Left lung (tissue), 10 donors: ENCODE measurements around the gene PRIMA1. TPM values are rescaled to one million over a fixed set of nuclear protein-coding genes. Genes with fewer than 3 reads are reported as not detected.

Source experiments
- ATAC-seq: fragments of 200-7000 bp; cut with Tn5 transposase; one replicate; pipeline ENCODE4 v1.9.1; 2020; ENCODE audit warnings: moderate library complexity
- DNase-seq, 4 donors: peaks; one replicate each; pipeline ENCODE4 v3.0.0-alpha.2; 2013 to 2020
- H3K27ac ChIP-seq, 2 donors: fragments of 200-600 bp; sonication (generic) in 1 of 2; one replicate each; pipeline versions ENCODE4 v1.5.0 to v1.8.0; 2020 to 2021
- H3K27me3 ChIP-seq, 2 donors: fragments of 200-600 bp; sonication (generic) in 1 of 2; one replicate each; pipeline versions ENCODE4 v1.5.0 to v1.8.0; 2020 to 2021
- H3K36me3 ChIP-seq, 2 donors: fragments of 200-600 bp; sonication (generic) in 1 of 2; one replicate each; pipeline versions ENCODE4 v1.5.0 to v1.8.0; 2020 to 2021
- H3K4me1 ChIP-seq, 2 donors: fragments of 200-600 bp; one replicate each; pipeline ENCODE4 v1.8.0; 2021
- H3K4me3 ChIP-seq, 2 donors: fragments of 200-600 bp; sonication (generic) in 1 of 2; one replicate each; pipeline versions ENCODE4 v1.5.0 to v1.8.0; 2020 to 2021; ENCODE audit warnings: mild to moderate bottlenecking in 1 of 2
- H3K9me3 ChIP-seq, 2 donors: fragments of 200-600 bp; sonication (generic) in 1 of 2; one replicate each; pipeline versions ENCODE4 v1.5.0 to v1.8.0; 2020 to 2021
- CTCF ChIP-seq, 2 donors: fragments of 200-600 bp; sonication (generic) in 1 of 2; IDR thresholded peaks; one replicate each; pipeline versions ENCODE4 v1.5.0 to v1.8.0; 2021; ENCODE audit warnings: antibody characterized with exemption in 2 of 2
- intact Hi-C, 2 donors: fragments of 100-400 bp; cut with DNase I; formaldehyde crosslinking; loops; one replicate each; pipeline versions ENCODE4 v1.11.2 to v1.14.2; 2022
- polyA plus RNA-seq, 6 donors: library from polyadenylated mRNA; unstranded; fragments of 120-200 nt; gene quantifications; one replicate each; pipeline ENCODE4 v1.2.1, GENCODE V29; 2013; ENCODE audit not compliant: insufficient read length in 6 of 6
- total RNA-seq, 2 donors: library from RNA; stranded (reverse); fragmentation: NEBNext Ultra II Directional; extraction: Animal tissue kit (Norgen Biotek cat#: 25700); gene quantifications; one replicate each; pipeline ENCODE4 v1.2.1, GENCODE V29; 2021
- donor health status: DM: no; HTN: yes; CAD: no.
- donor health status: DM: no; HTN: no; CAD: no.

Gene PRIMA1
- total and polyA plus RNA-seq, 8 donors: 0.15 to 1.3 (median 0.77) TPM

GRCh38 chr14:93725993-93726392, 62.3 kb downstream of the PRIMA1 start:
- Histone ChIP-seq H3K9me3 (no peaks in the 10 kb centered on the region), H3K27me3 (peaks cover 0 to 47% of the 10 kb centered on the region in 2 donors), H3K4me1 (no peaks in the 10 kb centered on the region), H3K27ac (no peak overlapping the region), H3K36me3 (no peaks in the 10 kb centered on the region), H3K4me3 (no peak overlapping the region)
- DNase-seq: no peak
- ATAC-seq: no peak
- intact Hi-C loops: no loop called here
- TF ChIP-seq CTCF (IDR thresholded peaks at IDR 0.05): no peak

GRCh38 chr14:93725002-93725582, 63.2 kb downstream of the PRIMA1 start:
- Histone ChIP-seq H3K27ac (no peak overlapping the region), H3K4me3 (no peak overlapping the region), H3K9me3 (no peaks in the 10 kb centered on the region), H3K27me3 (peaks cover 0 to 47% of the 10 kb centered on the region in 2 donors), H3K4me1 (no peaks in the 10 kb centered on the region), H3K36me3 (no peaks in the 10 kb centered on the region)
- no peak for TF ChIP-seq CTCF (IDR thresholded peaks at IDR 0.05)
- ATAC-seq (no peak), DNase-seq (peak in 1 of 4 donors; percentile 41)
- intact Hi-C loops: no loop called here

GRCh38 chr14:93723001-93723400, 65.3 kb downstream of the PRIMA1 start:
- no peak overlapping the region for H3K4me3 ChIP-seq
- no peak for ATAC-seq
- H3K4me1 ChIP-seq: no peaks in the 10 kb centered on the region
- no peak for TF ChIP-seq CTCF (IDR thresholded peaks at IDR 0.05)
- DNase-seq: peak in 1 of 4 donors; percentile 46
- H3K36me3 ChIP-seq: no peaks in the 10 kb centered on the region
- intact Hi-C loops: no loop called here
- H3K27me3 ChIP-seq: peaks cover 0 to 27% of the 10 kb centered on the region in 2 donors
- H3K27ac ChIP-seq: no peak overlapping the region
- no peaks in the 10 kb centered on the region for H3K9me3 ChIP-seq

- no peak for ATAC-seq
- H3K9me3 ChIP-seq: no peaks in the 10 kb centered on the region
- H3K4me3 ChIP-seq: no peak overlapping the region
- no peaks in the 10 kb centered on the region for H3K4me1 ChIP-seq
- H3K27ac ChIP-seq: no peak overlapping the region
- DNase-seq: peak in 1 of 4 donors; percentile 45
- H3K27me3 ChIP-seq: peaks cover 0 to 14% of the 10 kb centered on the region in 2 donors
- no peaks in the 10 kb centered on the region for H3K36me3 ChIP-seq
- no peak for TF ChIP-seq CTCF (IDR thresholded peaks at IDR 0.05)
- intact Hi-C loops: no loop called here
Measured at GRCh38 chr14:93720981-93721483, 67.3 kb downstream of the PRIMA1 start.

- ATAC-seq: no peak
- Histone ChIP-seq H3K36me3 (no peaks in the 10 kb centered on the region), H3K27ac (no peak overlapping the region), H3K9me3 (no peaks in the 10 kb centered on the region), H3K4me1 (no peaks in the 10 kb centered on the region), H3K27me3 (peaks cover 0 to 9% of the 10 kb centered on the region in 2 donors), H3K4me3 (no peak overlapping the region)
- peak in 1 of 4 donors; percentile 73 for DNase-seq
- TF ChIP-seq CTCF (IDR thresholded peaks at IDR 0.05): no peak
- intact Hi-C loops: no loop called here
Measured at GRCh38 chr14:93720076-93720815, 68.0 kb downstream of the PRIMA1 start.
